GM12864 (cell line): ENCODE results near the gene C12orf75.

Source experiments
- DNase-seq: peaks from one replicate; pipeline ENCODE4 v3.0.0-alpha.2; 2011; ENCODE audit warnings: low read depth
- H3K4me3 ChIP-seq: 2 replicates; pipeline ENCODE4 v1.5.1; 2011; ENCODE audit warnings: mild to moderate bottlenecking, low read depth, low read length, control low read depth
- TF ChIP-seq, protein P1 (sequence below): IDR thresholded peaks from 2 replicates; pipeline ENCODE4 v1.5.1; 2011; ENCODE audit warnings: low read depth, mild to moderate bottlenecking, moderate library complexity, low read length, control low read depth, inconsistent platforms; ENCODE audit errors: missing control alignments

C12orf75 gene

DNA sequence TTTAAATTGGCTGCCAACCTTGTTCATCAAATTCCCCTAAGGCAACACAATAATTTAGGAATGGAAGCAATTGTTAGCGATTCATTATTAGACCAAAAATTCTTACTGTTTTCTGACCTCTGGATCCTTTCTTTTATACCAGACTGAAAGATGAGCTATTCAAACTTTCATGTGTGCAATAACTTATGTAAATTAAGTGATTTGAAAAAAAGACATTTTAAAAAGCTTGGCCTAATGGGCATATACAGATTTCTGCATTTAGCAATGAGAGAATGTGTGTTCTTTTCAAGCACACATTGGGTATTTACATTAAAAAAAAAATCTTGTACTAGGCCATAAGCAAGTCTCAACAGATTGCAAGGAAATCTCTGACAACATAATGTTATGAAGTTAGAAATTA is 65.5 kb downstream of the C12orf75 start:
- DNase-seq: no peak
- TF ChIP-seq, protein P1, sequence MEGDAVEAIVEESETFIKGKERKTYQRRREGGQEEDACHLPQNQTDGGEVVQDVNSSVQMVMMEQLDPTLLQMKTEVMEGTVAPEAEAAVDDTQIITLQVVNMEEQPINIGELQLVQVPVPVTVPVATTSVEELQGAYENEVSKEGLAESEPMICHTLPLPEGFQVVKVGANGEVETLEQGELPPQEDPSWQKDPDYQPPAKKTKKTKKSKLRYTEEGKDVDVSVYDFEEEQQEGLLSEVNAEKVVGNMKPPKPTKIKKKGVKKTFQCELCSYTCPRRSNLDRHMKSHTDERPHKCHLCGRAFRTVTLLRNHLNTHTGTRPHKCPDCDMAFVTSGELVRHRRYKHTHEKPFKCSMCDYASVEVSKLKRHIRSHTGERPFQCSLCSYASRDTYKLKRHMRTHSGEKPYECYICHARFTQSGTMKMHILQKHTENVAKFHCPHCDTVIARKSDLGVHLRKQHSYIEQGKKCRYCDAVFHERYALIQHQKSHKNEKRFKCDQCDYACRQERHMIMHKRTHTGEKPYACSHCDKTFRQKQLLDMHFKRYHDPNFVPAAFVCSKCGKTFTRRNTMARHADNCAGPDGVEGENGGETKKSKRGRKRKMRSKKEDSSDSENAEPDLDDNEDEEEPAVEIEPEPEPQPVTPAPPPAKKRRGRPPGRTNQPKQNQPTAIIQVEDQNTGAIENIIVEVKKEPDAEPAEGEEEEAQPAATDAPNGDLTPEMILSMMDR: no peak
- no peak overlapping the region for H3K4me3 ChIP-seq

DNA sequence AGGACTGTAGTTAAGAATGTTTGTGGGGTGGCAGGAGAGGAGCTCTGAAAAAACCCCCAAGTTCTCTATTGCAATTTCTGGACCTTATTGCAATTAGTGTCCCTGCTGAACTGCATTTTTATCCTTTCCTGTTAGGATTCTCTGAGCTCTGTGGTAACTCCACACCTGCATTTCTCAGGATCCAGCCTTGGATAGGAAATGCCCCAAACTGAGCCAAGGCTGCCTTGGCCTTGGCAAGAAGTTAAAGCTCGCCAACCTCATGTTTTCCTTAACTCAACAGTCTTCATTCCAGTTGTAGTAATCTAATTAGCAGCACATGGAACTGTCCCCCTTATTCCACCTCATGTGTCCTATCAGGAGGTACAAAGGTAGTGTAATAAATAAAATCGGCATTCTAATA is 66.5 kb downstream of the C12orf75 start:
- no peak for DNase-seq
- no peak overlapping the region for H3K4me3 ChIP-seq
- TF ChIP-seq, protein P1: no peak

DNA sequence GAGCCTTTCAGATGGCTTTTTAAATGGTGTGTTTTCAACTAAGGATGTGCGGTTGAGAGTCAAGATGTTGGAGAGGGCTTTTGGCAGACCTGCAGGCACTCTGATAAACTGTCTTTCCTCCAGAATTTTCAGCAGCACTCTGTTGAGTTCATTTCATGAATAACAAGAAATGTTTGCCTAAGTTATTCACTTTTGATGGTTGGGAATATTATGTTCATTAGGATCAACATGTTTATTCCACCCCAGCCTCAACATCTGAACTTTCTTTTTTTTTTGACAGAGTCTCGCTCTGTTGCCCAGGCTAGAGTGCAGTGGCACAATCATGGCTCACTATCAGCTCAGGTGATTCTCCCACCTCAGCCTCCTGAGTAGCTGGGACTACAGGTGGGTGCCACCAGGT is 68.4 kb downstream of the C12orf75 start:
- DNase-seq: no peak
- no peak overlapping the region for H3K4me3 ChIP-seq
- TF ChIP-seq, protein P1: no peak

DNA sequence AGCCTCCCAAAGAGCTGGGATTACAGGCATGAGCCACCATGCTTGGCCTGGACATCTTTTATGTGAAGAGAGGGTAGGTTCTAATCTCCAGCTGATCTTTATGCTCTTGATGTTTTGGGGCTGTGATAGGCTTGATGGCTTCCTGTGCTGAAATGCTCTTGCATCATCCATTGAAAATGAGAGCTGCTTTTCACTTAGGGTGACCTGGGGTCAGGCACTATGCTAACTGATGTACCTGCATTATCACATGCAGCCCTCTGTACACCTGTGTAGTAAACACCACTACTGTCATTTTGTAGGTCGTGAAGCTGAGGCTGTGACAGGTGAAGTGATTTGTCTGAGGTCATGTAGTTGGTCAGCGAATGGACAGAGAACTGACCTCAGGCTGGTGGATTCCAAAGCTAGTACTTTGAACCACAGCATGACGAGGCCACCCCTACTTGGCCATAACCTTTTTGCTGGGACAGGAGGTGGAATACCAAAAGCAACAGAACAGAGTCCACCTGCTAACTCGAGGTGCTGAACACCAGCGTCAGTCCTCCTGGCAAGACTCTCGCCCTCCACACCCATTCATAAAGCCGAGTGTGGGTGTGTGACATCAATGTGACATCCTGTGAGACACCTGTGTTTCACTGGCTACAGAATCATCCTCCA is 69.1 kb downstream of the C12orf75 start:
- no peak for DNase-seq
- H3K4me3 ChIP-seq: no peak overlapping the region
- TF ChIP-seq, protein P1: no peak

DNA sequence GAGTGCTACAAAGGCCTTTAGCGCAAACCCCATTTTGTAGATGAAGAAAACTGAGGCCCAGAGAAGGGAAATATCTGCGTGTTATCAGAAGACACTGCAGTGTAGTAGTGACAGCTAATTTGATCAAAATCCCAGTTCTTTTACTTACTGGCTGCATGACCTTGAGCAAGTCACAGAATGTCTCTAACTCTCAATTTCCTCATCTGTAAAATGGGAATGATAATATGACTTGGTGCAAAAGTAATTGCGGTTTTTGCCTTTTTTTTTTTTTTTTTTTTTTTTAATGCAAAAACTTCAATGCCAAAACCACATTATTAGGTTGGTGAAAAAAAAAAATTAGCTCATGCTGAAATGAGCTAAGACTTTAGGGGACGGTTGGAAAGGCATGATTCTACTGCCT is 69.7 kb downstream of the C12orf75 start:
- no peak overlapping the region for H3K4me3 ChIP-seq
- no peak for DNase-seq
- TF ChIP-seq, protein P1: no peak

DNA sequence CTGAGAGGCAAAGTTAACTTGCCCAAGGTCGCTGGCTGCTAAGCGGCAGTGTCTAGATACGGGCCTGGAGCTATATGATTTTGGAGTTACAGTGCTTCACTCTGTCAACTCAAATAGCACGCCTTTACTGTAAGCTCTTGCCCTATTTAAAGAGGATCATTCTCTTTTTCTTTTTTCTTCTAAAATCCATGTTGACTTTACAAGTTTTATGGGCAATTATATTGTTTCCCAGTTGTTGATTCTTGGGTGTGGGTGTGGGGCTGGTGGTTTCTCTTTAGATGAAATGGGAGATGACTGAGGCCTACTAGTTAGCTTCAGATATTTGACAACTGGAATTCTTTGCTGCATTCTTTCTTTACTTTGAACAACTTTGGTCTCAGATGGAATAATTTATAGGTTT is 70.7 kb downstream of the C12orf75 start:
- H3K4me3 ChIP-seq: no peak overlapping the region
- TF ChIP-seq, protein P1: no peak
- no peak for DNase-seq

DNA sequence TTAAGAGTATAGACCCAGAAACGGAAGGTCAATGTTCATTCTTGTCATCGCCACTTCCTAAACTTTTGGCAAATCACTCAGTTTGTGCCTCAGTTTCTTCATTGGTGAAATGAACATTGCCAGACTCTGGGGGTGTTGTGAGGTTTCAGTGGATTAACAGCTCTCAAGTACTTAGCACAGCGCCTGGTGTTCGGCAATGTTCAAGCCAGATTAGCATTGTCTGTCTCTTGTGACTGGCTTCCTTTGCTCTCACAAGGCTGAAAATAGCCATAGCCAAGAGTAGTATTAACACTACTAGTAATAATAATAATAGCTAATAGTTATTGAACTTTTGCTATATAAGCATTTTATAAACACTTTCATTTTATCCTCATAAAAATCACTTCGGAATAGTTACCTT is 71.9 kb downstream of the C12orf75 start:
- no peak overlapping the region for H3K4me3 ChIP-seq
- no peak for DNase-seq
- TF ChIP-seq, protein P1: no peak
